MCF 10A (cell line): Measurements from ENCODE around the gene MYO5A. TPM values are rescaled to one million over a fixed set of nuclear protein-coding genes. Genes with fewer than 3 reads are reported as not detected.

Experiments
- BruUV-seq: library from RNA; stranded (reverse); fragments of 400-500 nt; replicated peaks from 2 replicates; lab custom pipeline; 2021; lab: Mats Ljungman, UMichigan
- CTCF ChIA-PET: fragments of 300-600 bp; sonication (Branson Sonifier 250); formaldehyde crosslinking; extraction: SDS; loops from one replicate; lab custom pipeline; 2021; ENCODE audit warnings: antibody characterized with exemption, inconsistent platforms; lab: Yijun Ruan, JAX
- POLR2A ChIA-PET: fragments of 300-600, 350-650 bp; sonication (Branson Sonifier 250); formaldehyde crosslinking; extraction: SDS; loops from one replicate; lab custom pipeline; 2020; ENCODE audit warnings: antibody characterized with exemption, inconsistent platforms; lab: Yijun Ruan, JAX
- DNase-seq: peaks from one replicate; pipeline ENCODE4 v3.0.0-alpha.2; 2018; ENCODE audit not compliant: unreplicated experiment
- H3K27ac Mint-ChIP-seq: one replicate; pipeline ENCODE4 v1.8.0; 2022; ENCODE audit warnings: mild to moderate bottlenecking, low read depth, mixed read lengths; ENCODE audit not compliant: unreplicated experiment
- H3K27me3 Mint-ChIP-seq: one replicate; pipeline ENCODE4 v1.8.0; 2022; ENCODE audit warnings: mixed read lengths; ENCODE audit not compliant: insufficient read depth, unreplicated experiment
- H3K36me3 Mint-ChIP-seq: one replicate; pipeline ENCODE4 v1.8.0; 2022; ENCODE audit warnings: mild to moderate bottlenecking, moderate library complexity, mixed read lengths; ENCODE audit not compliant: insufficient read depth, unreplicated experiment
- H3K4me1 Mint-ChIP-seq: one replicate; pipeline ENCODE4 v1.8.0; 2022; ENCODE audit warnings: mixed read lengths; ENCODE audit not compliant: insufficient read depth, unreplicated experiment
- H3K4me3 Mint-ChIP-seq: one replicate; pipeline ENCODE4 v1.8.0; 2022; ENCODE audit warnings: mild to moderate bottlenecking, moderate library complexity, mixed read lengths; ENCODE audit not compliant: unreplicated experiment
- H3K9me3 Mint-ChIP-seq: one replicate; pipeline ENCODE4 v1.8.0; 2022; ENCODE audit warnings: mixed read lengths; ENCODE audit not compliant: unreplicated experiment
- CTCF ChIP-seq: fragments of 200-600 bp; IDR thresholded peaks from one replicate; pipeline ENCODE4 v1.8.0; 2022; ENCODE audit warnings: antibody characterized with exemption, mild to moderate bottlenecking; ENCODE audit not compliant: unreplicated experiment
- intact Hi-C: fragments of 100-400 bp; cut with micrococcal nuclease; formaldehyde crosslinking; loops from 2 replicates; pipeline ENCODE4 v1.14.1; 2022
- total RNA-seq: library from RNA; stranded (reverse); gene quantifications from 2 replicates; pipeline ENCODE4 v1.2.3, GENCODE V29; 2022

The MYO5A gene
- total RNA-seq, 1 experiment from 2014 or later, result 28.9 TPM

GRCh38 chr15:52351206-52351908 lies 177.3 kb downstream of the MYO5A start:
- H3K4me3 Mint-ChIP-seq, result no peak overlapping the region
- peaks cover 30% of the 10 kb centered on the region for H3K36me3 Mint-ChIP-seq
- H3K27ac Mint-ChIP-seq, result no peak overlapping the region
- TF ChIP-seq CTCF, result no peak
- H3K4me1 Mint-ChIP-seq, result no peaks in the 10 kb centered on the region
- no TSS peak for BruUV-seq
- no peaks in the 10 kb centered on the region for H3K27me3 Mint-ChIP-seq
- ChIA-PET POLR2A (interaction anchor here (0.6 to 1.1 kb wide), 4 partner anchors 9 to 27 kb away, joined by 3 to 4 read pairs (median 3); no protein-coding TSS in a partner anchor), CTCF (interaction anchor here (0.9 to 1.3 kb wide), 2 partner anchors 11 to 112 kb away, joined by 3 read pairs; no protein-coding TSS in a partner anchor)
- H3K9me3 Mint-ChIP-seq, result no peaks in the 10 kb centered on the region
- intact Hi-C loops, result no loop called here
- no peak for DNase-seq

GRCh38 chr15:52350423-52350822 lies 178.3 kb downstream of the MYO5A start:
- H3K9me3 Mint-ChIP-seq, result no peaks in the 10 kb centered on the region
- intact Hi-C loops, result no loop called here

GRCh38 chr15:52349052-52349700 lies 179.5 kb downstream of the MYO5A start:
- H3K36me3 Mint-ChIP-seq, result peaks cover 40% of the 10 kb centered on the region

More at GRCh38 chr15:52350423-52350822, 178.3 kb downstream of the MYO5A start:
- TF ChIP-seq CTCF, result no peak
- no peak overlapping the region for H3K27ac Mint-ChIP-seq
- DNase-seq, result no peak
- ChIA-PET POLR2A (interaction anchor here (1.0 kb wide), 2 partner anchors 13 to 28 kb away, joined by 3 to 4 read pairs; no protein-coding TSS in a partner anchor), CTCF (interaction anchor here (0.5 to 1.3 kb wide), 4 partner anchors 12 to 113 kb away, joined by 3 read pairs; no protein-coding TSS in a partner anchor)
- H3K36me3 Mint-ChIP-seq, result peaks cover 36% of the 10 kb centered on the region
- BruUV-seq, result no TSS peak
- no peak overlapping the region for H3K4me3 Mint-ChIP-seq
- H3K27me3 Mint-ChIP-seq, result no peaks in the 10 kb centered on the region
- no peaks in the 10 kb centered on the region for H3K4me1 Mint-ChIP-seq

More at GRCh38 chr15:52349052-52349700, 179.5 kb downstream of the MYO5A start:
- POLR2A ChIA-PET, result interaction anchor here (1.0 kb wide), 1 partner anchor 17 kb away, joined by 3 read pairs; no protein-coding TSS in a partner anchor
- TF ChIP-seq CTCF, result no peak
- intact Hi-C loops, result no loop called here
- H3K27me3 Mint-ChIP-seq, result no peaks in the 10 kb centered on the region
- CTCF ChIA-PET, result interaction anchor here (0.6 to 0.8 kb wide), 3 partner anchors 25 to 64 kb away, joined by 3 to 6 read pairs (median 3); no protein-coding TSS in a partner anchor
- no peaks in the 10 kb centered on the region for H3K4me1 Mint-ChIP-seq
- no peak overlapping the region for H3K4me3 Mint-ChIP-seq
- no peak overlapping the region for H3K27ac Mint-ChIP-seq
- DNase-seq, result no peak
- no TSS peak for BruUV-seq
- no peaks in the 10 kb centered on the region for H3K9me3 Mint-ChIP-seq
